Neuron (in vitro differentiated cells): ENCODE measurements around the gene ACOXL.

Experiments used
- H2AFZ ChIP-seq: one replicate; pipeline ENCODE4 v1.6.1; 2013; ENCODE audit warnings: low read depth, mild to moderate bottlenecking, inconsistent platforms, low read length, moderate library complexity
- H3K27me3 ChIP-seq: one replicate; pipeline ENCODE4 v1.6.1; 2013; ENCODE audit warnings: low read length; ENCODE audit not compliant: insufficient read depth
- H3K36me3 ChIP-seq: one replicate; pipeline ENCODE4 v1.6.1; 2013; ENCODE audit warnings: low read length; ENCODE audit not compliant: insufficient read depth
- H3K4me1 ChIP-seq: one replicate; pipeline ENCODE4 v1.6.1; 2013; ENCODE audit warnings: low read length; ENCODE audit not compliant: insufficient read depth
- H3K4me3 ChIP-seq: 2 replicates; pipeline ENCODE4 v1.5.1; 2013; ENCODE audit warnings: mild to moderate bottlenecking, low read length, moderate library complexity
- H3K9me3 ChIP-seq: one replicate; pipeline ENCODE4 v1.6.1; 2013; ENCODE audit warnings: low read length

ACOXL gene

DNA sequence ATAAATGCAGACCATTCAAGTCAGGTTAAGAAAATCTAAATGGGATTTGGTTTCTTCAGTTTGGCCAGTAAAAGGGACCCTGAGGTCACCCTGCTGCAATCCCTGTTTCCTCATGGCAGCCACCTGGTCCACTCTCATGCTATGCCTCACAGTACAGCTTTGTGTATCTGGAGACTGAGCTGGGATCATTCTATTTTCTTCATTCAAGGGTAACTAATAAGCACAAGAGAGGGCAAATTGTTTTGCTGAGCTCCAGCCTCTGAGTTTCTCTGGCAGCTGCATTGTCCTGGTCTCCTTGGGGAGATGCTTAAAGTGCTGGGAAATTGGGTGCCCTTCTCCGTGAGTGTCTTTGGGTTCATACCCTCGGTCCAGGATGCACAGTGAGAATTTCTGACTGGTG is 369.8 kb downstream of the ACOXL start:
- H3K4me1 ChIP-seq = peaks cover 6% of the 10 kb centered on the region
- H2AFZ ChIP-seq = no peak overlapping the region
- no peaks in the 10 kb centered on the region for H3K9me3 ChIP-seq
- no peak overlapping the region for H3K4me3 ChIP-seq
- no peaks in the 10 kb centered on the region for H3K27me3 ChIP-seq
- no peaks in the 10 kb centered on the region for H3K36me3 ChIP-seq

- H3K4me1 ChIP-seq = peaks cover 6% of the 10 kb centered on the region
- no peak overlapping the region for H3K4me3 ChIP-seq
- no peaks in the 10 kb centered on the region for H3K27me3 ChIP-seq
- H2AFZ ChIP-seq = no peak overlapping the region
- no peaks in the 10 kb centered on the region for H3K9me3 ChIP-seq
- H3K36me3 ChIP-seq = no peaks in the 10 kb centered on the region
These were observed 373.6 kb downstream of the ACOXL start for GRCh38 chr2:111105926-111106325.

GRCh38 chr2:111106706-111107105 is 374.3 kb downstream of the ACOXL start:
- Histone ChIP-seq H3K36me3 (no peaks in the 10 kb centered on the region), H3K9me3 (no peaks in the 10 kb centered on the region), H3K4me3 (no peak overlapping the region), H2AFZ (no peak overlapping the region), H3K4me1 (peaks cover 6% of the 10 kb centered on the region), H3K27me3 (no peaks in the 10 kb centered on the region)

DNA sequence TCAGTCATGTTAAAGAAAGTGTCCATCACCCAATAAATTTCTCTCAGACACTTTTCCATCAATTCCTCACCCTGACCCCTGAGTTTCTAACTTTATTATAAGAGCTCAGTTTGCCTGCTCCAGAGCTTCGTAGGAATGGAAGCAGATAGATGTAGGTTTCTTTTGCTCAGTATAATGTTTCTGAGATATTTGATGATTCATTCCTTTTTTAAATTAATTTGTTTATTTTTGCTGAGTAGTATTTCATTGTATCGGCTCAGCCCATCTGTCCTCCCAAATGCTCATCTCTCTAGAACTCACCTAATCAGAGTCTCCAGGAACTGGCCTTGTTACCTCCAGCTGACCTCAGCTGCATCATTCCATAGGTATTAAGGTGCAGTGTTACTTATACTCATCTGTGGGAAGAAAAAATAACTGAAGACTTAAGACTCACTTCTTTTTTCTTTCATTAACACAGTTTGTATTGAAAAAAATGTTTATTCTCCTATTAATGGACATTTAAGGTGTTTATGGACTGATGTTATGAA is 376.4 kb downstream of the ACOXL start:
- H3K36me3 ChIP-seq = no peaks in the 10 kb centered on the region
- no peak overlapping the region for H2AFZ ChIP-seq
- H3K4me1 ChIP-seq = no peaks in the 10 kb centered on the region
- H3K9me3 ChIP-seq = no peaks in the 10 kb centered on the region
- no peaks in the 10 kb centered on the region for H3K27me3 ChIP-seq
- no peak overlapping the region for H3K4me3 ChIP-seq

- Histone ChIP-seq H3K4me3 (no peak overlapping the region), H3K27me3 (no peaks in the 10 kb centered on the region), H3K9me3 (no peaks in the 10 kb centered on the region), H2AFZ (no peak overlapping the region), H3K36me3 (no peaks in the 10 kb centered on the region), H3K4me1 (no peaks in the 10 kb centered on the region)
These were observed 378.9 kb downstream of the ACOXL start for GRCh38 chr2:111111101-111111755.

GRCh38 chr2:111113838-111114237 is 381.5 kb downstream of the ACOXL start:
- no peak overlapping the region for H3K4me3 ChIP-seq
- H3K36me3 ChIP-seq = no peaks in the 10 kb centered on the region
- peaks cover 8% of the 10 kb centered on the region for H3K4me1 ChIP-seq
- H3K9me3 ChIP-seq = no peaks in the 10 kb centered on the region
- no peak overlapping the region for H2AFZ ChIP-seq
- peaks cover 13% of the 10 kb centered on the region for H3K27me3 ChIP-seq

- H3K4me1 ChIP-seq = peaks cover 11% of the 10 kb centered on the region
- no peak overlapping the region for H3K4me3 ChIP-seq
- H3K27me3 ChIP-seq = peaks cover 21% of the 10 kb centered on the region
- no peaks in the 10 kb centered on the region for H3K9me3 ChIP-seq
- H2AFZ ChIP-seq = no peak overlapping the region
- H3K36me3 ChIP-seq = no peaks in the 10 kb centered on the region
These were observed 383.8 kb downstream of the ACOXL start for GRCh38 chr2:111116011-111116746.

DNA sequence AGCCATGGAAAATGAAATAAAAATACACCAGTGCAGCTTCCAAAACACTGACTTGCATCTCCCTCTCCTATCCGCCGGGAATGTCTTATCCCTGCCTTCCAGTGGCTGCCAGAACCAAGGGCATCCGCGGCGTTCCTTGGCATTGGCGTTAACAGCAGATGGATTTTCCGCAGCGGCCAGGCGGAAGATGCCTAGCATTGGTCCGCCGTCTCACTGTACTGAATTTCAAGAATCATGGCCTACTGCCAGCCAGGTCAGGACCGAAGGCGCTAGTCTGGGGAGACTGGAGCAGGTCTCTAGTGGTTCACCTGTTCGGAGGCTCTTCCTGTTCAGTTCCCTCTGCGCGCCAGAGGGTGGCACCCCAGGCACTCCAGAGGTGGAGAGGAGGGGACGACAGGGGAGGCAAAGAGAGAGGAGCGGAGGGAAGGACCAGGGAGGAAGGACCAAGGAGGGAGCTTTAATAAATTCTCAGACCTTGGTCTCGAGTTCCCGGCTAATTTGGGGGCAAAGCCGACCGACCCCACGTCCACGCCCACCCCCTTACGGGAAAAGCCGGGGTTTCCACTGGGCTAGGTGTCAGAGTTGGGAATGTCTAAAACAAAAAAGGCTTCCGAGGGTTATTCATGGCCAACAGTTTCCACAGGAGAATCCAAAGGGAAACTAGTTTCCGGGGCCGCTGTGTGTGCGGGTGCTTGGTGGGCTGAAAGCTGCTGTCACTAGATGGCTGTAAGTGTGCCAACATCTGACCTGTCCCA is 384.6 kb downstream of the ACOXL start:
- H3K4me3 ChIP-seq = peak overlapping the region; percentile 41
- peaks cover 17% of the 10 kb centered on the region for H3K4me1 ChIP-seq
- no peak overlapping the region for H2AFZ ChIP-seq
- H3K27me3 ChIP-seq = peaks cover 21% of the 10 kb centered on the region
- no peaks in the 10 kb centered on the region for H3K9me3 ChIP-seq
- H3K36me3 ChIP-seq = no peaks in the 10 kb centered on the region

DNA sequence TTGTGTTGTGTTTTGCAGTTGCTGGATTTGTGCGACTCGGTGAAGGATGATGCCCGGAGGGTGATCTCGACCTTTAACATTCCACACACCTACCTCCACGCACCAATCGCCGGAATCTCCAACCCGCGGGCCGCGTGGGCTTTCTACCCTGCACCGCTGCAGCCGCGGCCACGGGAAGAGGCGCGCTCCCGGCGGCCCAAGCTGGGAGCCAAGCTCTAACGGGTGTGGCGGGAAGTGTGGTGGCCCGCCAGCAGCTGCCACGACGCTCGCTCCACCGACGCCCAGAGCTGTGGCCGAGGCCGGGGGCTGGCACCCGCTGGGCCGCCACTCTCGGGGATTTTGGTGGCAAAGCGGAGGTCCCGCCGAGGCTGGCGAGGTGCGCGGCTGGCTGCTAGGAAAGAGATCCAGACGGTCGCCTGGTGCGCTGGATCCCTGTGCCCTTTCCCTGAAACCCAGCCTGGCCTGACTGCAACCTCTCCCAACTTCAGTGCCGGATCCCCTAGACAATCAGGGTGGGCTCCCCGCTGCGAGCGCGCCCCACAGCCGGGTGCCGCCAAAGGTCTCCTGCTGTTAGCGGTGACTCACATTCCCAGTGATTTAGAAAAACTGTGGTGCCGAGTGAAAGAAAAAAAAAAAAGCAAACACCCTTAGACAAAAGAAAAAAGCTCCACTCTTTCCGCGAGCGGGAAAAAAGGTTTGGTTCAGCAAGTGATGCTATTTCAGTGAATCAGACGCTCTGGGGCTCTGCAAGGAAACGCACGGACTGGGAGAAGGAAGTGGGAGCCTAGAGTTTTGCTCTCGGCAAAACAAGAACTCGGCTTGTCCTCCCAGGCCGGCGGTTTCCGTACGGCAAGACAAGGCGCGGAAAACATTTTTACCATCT is 385.5 kb downstream of the ACOXL start:
- Histone ChIP-seq H3K36me3 (no peaks in the 10 kb centered on the region), H3K4me1 (peaks cover 17% of the 10 kb centered on the region), H3K4me3 (peak overlapping the region; percentile 41), H3K9me3 (no peaks in the 10 kb centered on the region), H2AFZ (peak overlapping the region; percentile 59), H3K27me3 (peaks cover 21% of the 10 kb centered on the region)

DNA sequence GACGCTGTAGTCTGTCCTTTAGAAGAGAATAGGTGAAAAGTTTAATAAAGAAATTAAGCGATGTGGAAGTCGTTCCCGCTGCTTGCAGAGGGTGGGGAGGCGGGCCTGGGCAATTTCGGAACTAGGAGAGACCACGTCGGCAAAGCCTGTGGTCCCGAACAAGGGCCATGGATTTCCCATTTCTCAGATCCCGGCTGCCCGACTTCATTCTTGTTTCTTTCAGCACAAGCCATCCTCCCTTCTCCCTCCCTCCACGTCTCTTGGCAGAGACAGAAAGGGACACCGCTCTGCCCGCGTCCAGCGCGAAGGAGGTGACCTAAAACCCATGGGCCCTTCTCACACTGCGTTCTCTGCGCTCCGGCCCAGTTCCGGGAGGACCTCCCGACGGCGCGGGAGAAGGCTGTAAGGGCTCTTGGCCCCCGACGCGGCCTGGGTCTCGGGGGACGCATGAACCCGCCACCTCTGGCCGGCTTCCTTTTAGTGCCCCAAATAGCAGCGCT is 386.2 kb downstream of the ACOXL start:
- no peaks in the 10 kb centered on the region for H3K9me3 ChIP-seq
- H3K4me3 ChIP-seq = peak overlapping the region; percentile 41
- H3K4me1 ChIP-seq = peaks cover 18% of the 10 kb centered on the region
- peaks cover 21% of the 10 kb centered on the region for H3K27me3 ChIP-seq
- H3K36me3 ChIP-seq = no peaks in the 10 kb centered on the region
- H2AFZ ChIP-seq = no peak overlapping the region

- Histone ChIP-seq H3K9me3 (no peaks in the 10 kb centered on the region), H2AFZ (no peak overlapping the region), H3K4me1 (peaks cover 23% of the 10 kb centered on the region), H3K4me3 (no peak overlapping the region), H3K27me3 (peaks cover 21% of the 10 kb centered on the region), H3K36me3 (peaks cover 4% of the 10 kb centered on the region)
These were observed 386.8 kb downstream of the ACOXL start for GRCh38 chr2:111118981-111119821.
